HEK293T (cell line): ENCODE measurements around the gene GCN1.

ENCODE experiments used
- ARNT ChIP-seq: fragments of 450-650 bp; IDR thresholded peaks from 2 replicates; pipeline ENCODE4 v1.6.1; 2017; ENCODE audit warnings: mild to moderate bottlenecking
- BHLHE40 ChIP-seq: fragments of 450-650 bp; IDR thresholded peaks from 2 replicates; pipeline ENCODE4 v1.6.1; 2016; ENCODE audit warnings: mild to moderate bottlenecking, moderate library complexity, borderline replicate concordance
- CTBP1 ChIP-seq: fragments of 450-650 bp; IDR thresholded peaks from 2 replicates; pipeline ENCODE4 v1.6.1; 2016; ENCODE audit warnings: borderline replicate concordance
- FOXA1 ChIP-seq: fragments of 450-650 bp; IDR thresholded peaks from 2 replicates; pipeline ENCODE4 v1.6.1; 2016; ENCODE audit warnings: mild to moderate bottlenecking
- FOXK2 ChIP-seq: fragments of 450-650 bp; IDR thresholded peaks from 2 replicates; pipeline ENCODE4 v1.6.1; 2016; ENCODE audit warnings: mild to moderate bottlenecking
- FOXM1 ChIP-seq: fragments of 450-650 bp; IDR thresholded peaks from 2 replicates; pipeline ENCODE4 v1.6.1; 2017; ENCODE audit warnings: mild to moderate bottlenecking, borderline replicate concordance
- SP1 ChIP-seq: fragments of 450-650 bp; IDR thresholded peaks from 2 replicates; pipeline ENCODE4 v1.6.1; 2017
- SUZ12 ChIP-seq: fragments of 450-650 bp; IDR thresholded peaks from 2 replicates; pipeline ENCODE4 v1.6.1; 2016; ENCODE audit warnings: mild to moderate bottlenecking
- TARDBP ChIP-seq: fragments of 450-650 bp; IDR thresholded peaks from 2 replicates; pipeline ENCODE4 v1.6.1; 2016
- TF ChIP-seq, protein P1 (sequence below): fragments of 450-650 bp; IDR thresholded peaks from 2 replicates; pipeline ENCODE4 v1.6.1; 2016

DNA sequence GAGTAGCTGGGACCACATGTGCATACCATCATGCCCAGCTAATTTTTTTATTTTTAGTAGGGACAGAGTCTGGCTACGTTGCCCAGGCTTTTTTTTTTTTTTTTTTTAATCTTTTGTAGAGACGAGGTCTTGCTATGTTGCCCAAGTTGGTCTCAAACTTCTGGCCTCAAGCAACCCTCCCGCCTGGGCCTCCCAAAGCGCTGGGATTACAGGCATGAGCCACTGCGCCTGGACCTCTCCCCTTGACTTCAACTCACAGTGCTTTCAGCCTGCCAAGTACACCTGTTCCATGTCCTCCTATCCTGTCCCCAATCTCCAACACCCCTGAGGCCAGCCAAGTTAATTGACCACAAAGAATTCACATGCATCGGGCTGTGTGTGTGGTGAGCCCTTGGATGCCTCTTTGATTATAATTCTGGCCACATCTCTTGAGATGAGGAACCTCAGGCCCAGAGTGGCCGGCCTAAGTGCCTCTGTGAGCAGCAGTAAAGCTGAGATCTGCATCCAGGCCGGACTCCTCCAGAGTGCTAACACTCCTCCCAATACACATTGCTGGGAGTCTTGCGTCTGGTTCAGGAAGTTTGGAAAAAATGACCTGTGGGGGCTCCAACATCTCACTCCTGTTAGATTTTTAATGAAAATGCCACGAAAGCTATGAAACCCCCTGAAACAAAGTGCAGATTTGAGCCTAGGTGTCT, 84.8 kb downstream of the GCN1 start:
- TF ChIP-seq BHLHE40 (no peak), FOXM1 (no peak), TARDBP (no peak), SP1 (no peak), ARNT (no peak), FOXK2 (no peak), SUZ12 (no peak), CTBP1 (no peak), FOXA1 (no peak)
- TF ChIP-seq, protein P1, sequence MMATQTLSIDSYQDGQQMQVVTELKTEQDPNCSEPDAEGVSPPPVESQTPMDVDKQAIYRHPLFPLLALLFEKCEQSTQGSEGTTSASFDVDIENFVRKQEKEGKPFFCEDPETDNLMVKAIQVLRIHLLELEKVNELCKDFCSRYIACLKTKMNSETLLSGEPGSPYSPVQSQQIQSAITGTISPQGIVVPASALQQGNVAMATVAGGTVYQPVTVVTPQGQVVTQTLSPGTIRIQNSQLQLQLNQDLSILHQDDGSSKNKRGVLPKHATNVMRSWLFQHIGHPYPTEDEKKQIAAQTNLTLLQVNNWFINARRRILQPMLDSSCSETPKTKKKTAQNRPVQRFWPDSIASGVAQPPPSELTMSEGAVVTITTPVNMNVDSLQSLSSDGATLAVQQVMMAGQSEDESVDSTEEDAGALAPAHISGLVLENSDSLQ = no peak
